ENCODE measurements around the gene TRIM46.

DNA sequence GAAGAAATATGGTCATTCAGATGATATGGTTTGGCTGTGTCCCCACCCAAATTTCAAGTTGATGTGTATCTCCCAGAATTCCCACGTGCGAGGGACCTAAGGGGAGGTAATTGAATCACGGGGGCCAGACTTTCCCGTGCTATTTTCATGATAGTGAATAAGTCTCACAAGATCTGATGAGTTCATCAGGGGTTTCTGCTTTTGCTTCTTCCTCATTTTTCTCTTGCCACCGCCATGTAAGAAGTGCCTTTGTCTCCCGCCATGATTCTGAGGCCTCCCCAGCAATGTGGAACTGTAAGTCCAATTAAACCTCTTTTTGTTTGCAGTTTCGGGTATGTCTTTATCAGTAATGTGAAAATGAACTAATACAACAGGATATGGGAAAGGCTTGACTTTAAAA is 31.9 kb upstream of the TRIM46 start:
- TF ChIP-seq, protein P1, sequence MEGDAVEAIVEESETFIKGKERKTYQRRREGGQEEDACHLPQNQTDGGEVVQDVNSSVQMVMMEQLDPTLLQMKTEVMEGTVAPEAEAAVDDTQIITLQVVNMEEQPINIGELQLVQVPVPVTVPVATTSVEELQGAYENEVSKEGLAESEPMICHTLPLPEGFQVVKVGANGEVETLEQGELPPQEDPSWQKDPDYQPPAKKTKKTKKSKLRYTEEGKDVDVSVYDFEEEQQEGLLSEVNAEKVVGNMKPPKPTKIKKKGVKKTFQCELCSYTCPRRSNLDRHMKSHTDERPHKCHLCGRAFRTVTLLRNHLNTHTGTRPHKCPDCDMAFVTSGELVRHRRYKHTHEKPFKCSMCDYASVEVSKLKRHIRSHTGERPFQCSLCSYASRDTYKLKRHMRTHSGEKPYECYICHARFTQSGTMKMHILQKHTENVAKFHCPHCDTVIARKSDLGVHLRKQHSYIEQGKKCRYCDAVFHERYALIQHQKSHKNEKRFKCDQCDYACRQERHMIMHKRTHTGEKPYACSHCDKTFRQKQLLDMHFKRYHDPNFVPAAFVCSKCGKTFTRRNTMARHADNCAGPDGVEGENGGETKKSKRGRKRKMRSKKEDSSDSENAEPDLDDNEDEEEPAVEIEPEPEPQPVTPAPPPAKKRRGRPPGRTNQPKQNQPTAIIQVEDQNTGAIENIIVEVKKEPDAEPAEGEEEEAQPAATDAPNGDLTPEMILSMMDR (IDR thresholded peaks at IDR 0.05; ENCODE audit: insufficient read depth, low read length): no peak
- TF ChIP-seq, protein P2, sequence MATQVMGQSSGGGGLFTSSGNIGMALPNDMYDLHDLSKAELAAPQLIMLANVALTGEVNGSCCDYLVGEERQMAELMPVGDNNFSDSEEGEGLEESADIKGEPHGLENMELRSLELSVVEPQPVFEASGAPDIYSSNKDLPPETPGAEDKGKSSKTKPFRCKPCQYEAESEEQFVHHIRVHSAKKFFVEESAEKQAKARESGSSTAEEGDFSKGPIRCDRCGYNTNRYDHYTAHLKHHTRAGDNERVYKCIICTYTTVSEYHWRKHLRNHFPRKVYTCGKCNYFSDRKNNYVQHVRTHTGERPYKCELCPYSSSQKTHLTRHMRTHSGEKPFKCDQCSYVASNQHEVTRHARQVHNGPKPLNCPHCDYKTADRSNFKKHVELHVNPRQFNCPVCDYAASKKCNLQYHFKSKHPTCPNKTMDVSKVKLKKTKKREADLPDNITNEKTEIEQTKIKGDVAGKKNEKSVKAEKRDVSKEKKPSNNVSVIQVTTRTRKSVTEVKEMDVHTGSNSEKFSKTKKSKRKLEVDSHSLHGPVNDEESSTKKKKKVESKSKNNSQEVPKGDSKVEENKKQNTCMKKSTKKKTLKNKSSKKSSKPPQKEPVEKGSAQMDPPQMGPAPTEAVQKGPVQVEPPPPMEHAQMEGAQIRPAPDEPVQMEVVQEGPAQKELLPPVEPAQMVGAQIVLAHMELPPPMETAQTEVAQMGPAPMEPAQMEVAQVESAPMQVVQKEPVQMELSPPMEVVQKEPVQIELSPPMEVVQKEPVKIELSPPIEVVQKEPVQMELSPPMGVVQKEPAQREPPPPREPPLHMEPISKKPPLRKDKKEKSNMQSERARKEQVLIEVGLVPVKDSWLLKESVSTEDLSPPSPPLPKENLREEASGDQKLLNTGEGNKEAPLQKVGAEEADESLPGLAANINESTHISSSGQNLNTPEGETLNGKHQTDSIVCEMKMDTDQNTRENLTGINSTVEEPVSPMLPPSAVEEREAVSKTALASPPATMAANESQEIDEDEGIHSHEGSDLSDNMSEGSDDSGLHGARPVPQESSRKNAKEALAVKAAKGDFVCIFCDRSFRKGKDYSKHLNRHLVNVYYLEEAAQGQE (IDR thresholded peaks at IDR 0.05; ENCODE audit: insufficient replicate concordance, low read depth): no peak
- TF ChIP-seq POLR2AphosphoS5 (IDR thresholded peaks at IDR 0.05; ENCODE audit: low read depth): no peak
